Smooth muscle cell (in vitro differentiated cells): ENCODE measurements around the gene DNAH14. TPM values are rescaled to one million over a fixed set of nuclear protein-coding genes. Genes with fewer than 3 reads are reported as not detected.

Experiments
- DNase-seq: peaks from one replicate; lab custom pipeline; 2025; ENCODE audit not compliant: unreplicated experiment; lab: John Stamatoyannopoulos, UW
- H2AFZ ChIP-seq: fragments of 200-600 bp; sonication (generic); 2 replicates; pipeline ENCODE4 v1.6.0; 2016; ENCODE audit warnings: antibody characterized with exemption, low read depth, mild to moderate bottlenecking
- H3F3A ChIP-seq: fragments of 200-600 bp; sonication (generic); 2 replicates; pipeline ENCODE4 v1.6.0; 2017; ENCODE audit warnings: antibody characterized with exemption, low read depth
- H3K27ac ChIP-seq: fragments of 200-600 bp; sonication (generic); 2 replicates; pipeline ENCODE4 v1.5.1; 2016; ENCODE audit warnings: low read depth, mild to moderate bottlenecking
- H3K27me3 ChIP-seq: fragments of 200-600 bp; sonication (generic); 2 replicates; pipeline ENCODE4 v1.6.1; 2016; ENCODE audit warnings: low read depth, mild to moderate bottlenecking
- H3K36me3 ChIP-seq: fragments of 200-600 bp; sonication (generic); 2 replicates; pipeline ENCODE4 v1.5.1; 2016; ENCODE audit warnings: low read depth
- H3K4me1 ChIP-seq: fragments of 200-600 bp; sonication (generic); 2 replicates; pipeline ENCODE4 v1.5.1; 2016; ENCODE audit warnings: low read depth
- H3K4me2 ChIP-seq: fragments of 200-600 bp; sonication (generic); 2 replicates; pipeline ENCODE4 v1.6.0; 2016; ENCODE audit warnings: mild to moderate bottlenecking
- H3K4me3 ChIP-seq: fragments of 200-600 bp; sonication (generic); 2 replicates; pipeline ENCODE4 v1.5.1; 2016; ENCODE audit warnings: mild to moderate bottlenecking
- H3K79me2 ChIP-seq: fragments of 200-600 bp; sonication (generic); 2 replicates; pipeline ENCODE4 v1.6.0; 2016; ENCODE audit warnings: low read depth, mild to moderate bottlenecking
- H3K9ac ChIP-seq: fragments of 200-600 bp; sonication (generic); 2 replicates; pipeline ENCODE4 v1.6.0; 2016; ENCODE audit warnings: low read depth
- H3K9me3 ChIP-seq: fragments of 200-600 bp; sonication (generic); replicated peaks from 2 replicates; pipeline ENCODE4 v1.5.1; 2016; ENCODE audit warnings: low read depth
- H4K20me1 ChIP-seq: fragments of 200-600 bp; sonication (generic); 2 replicates; pipeline ENCODE4 v1.6.0; 2016; ENCODE audit warnings: low read depth
- CTCF ChIP-seq: fragments of 200-600 bp; sonication (generic); IDR thresholded peaks from 2 replicates; pipeline ENCODE4 v1.5.1; 2017; ENCODE audit warnings: borderline replicate concordance, mild to moderate bottlenecking, antibody characterized with exemption; ENCODE audit not compliant: insufficient read depth, poor library complexity, severe bottlenecking
- WGBS: methylation state at CpG from one replicate; pipeline ENCODE4 v1.1.7; 2016; ENCODE audit warnings: low lambda C conversion rate; 5-methylcytosine and 5-hydroxymethylcytosine counted together
- polyA plus RNA-seq: library from polyadenylated mRNA; unstranded; fragments of >200 nt; fragmentation: Nextera tagmentation; extraction: Ambion mirVana; gene quantifications from 2 replicates; pipeline ENCODE4 v1.2.1, GENCODE V29; 2016
- total RNA-seq: library from RNA; depleted of rRNA; stranded (reverse); fragments of >200 nt; gene quantifications from 2 replicates; pipeline ENCODE4 v1.2.3, GENCODE V29; 2014

Gene DNAH14
- total and polyA plus RNA-seq, 2 experiments from 2014 or later = 9.4 to 44.0 TPM

GRCh38 chr1:225435487-225435886 lies 506.0 kb downstream of the DNAH14 start:
- 97% methylated on average over 1 of the region's 1 CpG for WGBS
- H3K36me3 ChIP-seq = no peaks in the 10 kb centered on the region
- TF ChIP-seq CTCF = no peak
- no peak overlapping the region for H3K4me3 ChIP-seq
- no peaks in the 10 kb centered on the region for H3K27me3 ChIP-seq
- H4K20me1 ChIP-seq = no peaks in the 10 kb centered on the region
- no peaks in the 10 kb centered on the region for H3F3A ChIP-seq
- H2AFZ ChIP-seq = no peak overlapping the region
- no peak for DNase-seq
- H3K9me3 ChIP-seq = no peaks in the 10 kb centered on the region
- H3K4me2 ChIP-seq = no peak overlapping the region
- no peaks in the 10 kb centered on the region for H3K79me2 ChIP-seq
- H3K27ac ChIP-seq = no peak overlapping the region
- H3K9ac ChIP-seq = no peak overlapping the region
- H3K4me1 ChIP-seq = no peaks in the 10 kb centered on the region

- Histone ChIP-seq H4K20me1 (no peaks in the 10 kb centered on the region), H3K79me2 (no peaks in the 10 kb centered on the region), H3K36me3 (no peaks in the 10 kb centered on the region), H3K4me3 (no peak overlapping the region), H2AFZ (no peak overlapping the region), H3K9ac (no peak overlapping the region), H3K27ac (no peak overlapping the region), H3K9me3 (no peaks in the 10 kb centered on the region), H3K4me2 (no peak overlapping the region), H3K27me3 (no peaks in the 10 kb centered on the region), H3F3A (no peaks in the 10 kb centered on the region), H3K4me1 (no peaks in the 10 kb centered on the region)
- WGBS = 71% methylated on average over 6 of the region's 6 CpGs
- DNase-seq = no peak
- no peak for TF ChIP-seq CTCF
Observed at GRCh38 chr1:225435957-225436392, 506.5 kb downstream of the DNAH14 start.

GRCh38 chr1:225437710-225438437 lies 508.4 kb downstream of the DNAH14 start:
- no peak overlapping the region for H3K4me2 ChIP-seq
- H4K20me1 ChIP-seq = no peaks in the 10 kb centered on the region
- no peak overlapping the region for H3K4me3 ChIP-seq
- no peaks in the 10 kb centered on the region for H3K79me2 ChIP-seq
- no peaks in the 10 kb centered on the region for H3F3A ChIP-seq
- TF ChIP-seq CTCF = peak; percentile 32
- H3K36me3 ChIP-seq = no peaks in the 10 kb centered on the region
- DNase-seq = no peak
- H3K9ac ChIP-seq = no peak overlapping the region
- no peak overlapping the region for H3K27ac ChIP-seq
- WGBS = 94% methylated on average over 5 of the region's 5 CpGs
- no peaks in the 10 kb centered on the region for H3K27me3 ChIP-seq
- H3K4me1 ChIP-seq = no peaks in the 10 kb centered on the region
- H3K9me3 ChIP-seq = no peaks in the 10 kb centered on the region
- H2AFZ ChIP-seq = no peak overlapping the region
